ENCODE measurements around the gene C1orf122. TPM values are rescaled to one million over a fixed set of nuclear protein-coding genes. Genes with fewer than 3 reads are reported as not detected.

C1orf122 gene
- total RNA-seq, 1 experiment from 2014 or later, result 45.9 TPM

DNA sequence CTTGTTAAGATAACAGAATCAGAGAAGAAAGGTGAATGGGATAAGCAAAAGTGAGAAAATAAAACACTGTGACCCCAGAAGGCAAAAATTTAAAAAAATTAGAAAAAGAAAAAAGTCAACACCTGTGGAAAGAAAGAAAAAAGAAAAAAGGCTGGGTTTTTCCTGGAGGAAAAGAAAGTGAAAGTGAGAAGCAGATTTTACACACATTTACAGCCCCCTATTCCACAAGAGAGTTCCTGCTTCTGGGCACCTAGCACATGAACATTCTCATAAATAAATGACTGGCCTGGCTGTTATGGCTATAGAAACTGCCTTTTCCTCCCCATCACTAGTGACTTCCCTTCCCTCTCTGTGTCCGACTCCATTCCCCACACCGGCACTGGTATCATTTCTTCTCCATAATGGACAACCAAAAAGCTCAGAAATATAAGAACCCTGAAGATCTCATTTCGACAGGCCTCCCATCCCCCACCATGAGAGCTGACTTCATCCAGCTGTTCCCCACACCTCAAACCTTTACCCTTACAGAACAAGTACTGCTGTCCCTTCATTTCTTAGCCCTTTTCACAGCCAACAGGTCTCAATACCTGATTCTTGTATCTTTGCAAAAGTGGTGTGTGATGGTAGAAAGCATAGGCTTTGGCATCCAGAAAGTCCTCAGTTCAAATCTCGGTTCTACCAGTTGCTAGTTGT lies 39.2 kb downstream of the C1orf122 start:
- Mint-ChIP-seq H3K4me1 (no peaks in the 10 kb centered on the region), H3K36me3 (no peaks in the 10 kb centered on the region), H3K9me3 (no peaks in the 10 kb centered on the region), H3K27me3 (ENCODE audit: low read depth) (no peaks in the 10 kb centered on the region), H3K27ac (peak overlapping the region; percentile 24; the same call in 1 of the 2 replicates), H3K4me3 (no peak overlapping the region)
- ChIA-PET POLR2A (no interaction called here), CTCF (interaction anchor here (1.6 kb wide), 1 partner anchor 13 kb away, joined by 9 read pairs; the partner anchor contains the start of gene MTF1)
- TF ChIP-seq NFATC4 (CRISPR knock-in tag; IDR thresholded peaks at IDR 0.05), result no peak
- TF ChIP-seq ZNF232 (CRISPR knock-in tag; IDR thresholded peaks at IDR 0.05), result no peak
- TF ChIP-seq GABPB1 (CRISPR knock-in tag; IDR thresholded peaks at IDR 0.05), result no peak
- TF ChIP-seq, protein P1, sequence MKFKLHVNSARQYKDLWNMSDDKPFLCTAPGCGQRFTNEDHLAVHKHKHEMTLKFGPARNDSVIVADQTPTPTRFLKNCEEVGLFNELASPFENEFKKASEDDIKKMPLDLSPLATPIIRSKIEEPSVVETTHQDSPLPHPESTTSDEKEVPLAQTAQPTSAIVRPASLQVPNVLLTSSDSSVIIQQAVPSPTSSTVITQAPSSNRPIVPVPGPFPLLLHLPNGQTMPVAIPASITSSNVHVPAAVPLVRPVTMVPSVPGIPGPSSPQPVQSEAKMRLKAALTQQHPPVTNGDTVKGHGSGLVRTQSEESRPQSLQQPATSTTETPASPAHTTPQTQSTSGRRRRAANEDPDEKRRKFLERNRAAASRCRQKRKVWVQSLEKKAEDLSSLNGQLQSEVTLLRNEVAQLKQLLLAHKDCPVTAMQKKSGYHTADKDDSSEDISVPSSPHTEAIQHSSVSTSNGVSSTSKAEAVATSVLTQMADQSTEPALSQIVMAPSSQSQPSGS (CRISPR knock-in tag; IDR thresholded peaks at IDR 0.05; ENCODE audit: borderline replicate concordance, low read depth), result no peak
- no peak for TF ChIP-seq NR1H2 (CRISPR knock-in tag; IDR thresholded peaks at IDR 0.05)
- TF ChIP-seq MYBL2 (CRISPR knock-in tag; IDR thresholded peaks at IDR 0.05), result no peak
- TF ChIP-seq OVOL2 (CRISPR knock-in tag; IDR thresholded peaks at IDR 0.05; ENCODE audit: borderline replicate concordance), result no peak
- TF ChIP-seq, protein P2, sequence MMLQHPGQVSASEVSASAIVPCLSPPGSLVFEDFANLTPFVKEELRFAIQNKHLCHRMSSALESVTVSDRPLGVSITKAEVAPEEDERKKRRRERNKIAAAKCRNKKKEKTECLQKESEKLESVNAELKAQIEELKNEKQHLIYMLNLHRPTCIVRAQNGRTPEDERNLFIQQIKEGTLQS (CRISPR knock-in tag; conservative IDR thresholded peaks at IDR 0.05), result no peak
- no peak for TF ChIP-seq TEAD4 (CRISPR knock-in tag; IDR thresholded peaks at IDR 0.05)
- TF ChIP-seq PRRX2 (CRISPR knock-in tag; IDR thresholded peaks at IDR 0.05), result no peak
- no peak for TF ChIP-seq NFE2L1 (CRISPR knock-in tag; IDR thresholded peaks at IDR 0.05)
- no peak for TF ChIP-seq ZNF671 (CRISPR knock-in tag; IDR thresholded peaks at IDR 0.05)
- TF ChIP-seq, protein P3, sequence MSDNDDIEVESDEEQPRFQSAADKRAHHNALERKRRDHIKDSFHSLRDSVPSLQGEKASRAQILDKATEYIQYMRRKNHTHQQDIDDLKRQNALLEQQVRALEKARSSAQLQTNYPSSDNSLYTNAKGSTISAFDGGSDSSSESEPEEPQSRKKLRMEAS (CRISPR knock-in tag; IDR thresholded peaks at IDR 0.05), result no peak
- TF ChIP-seq KAT7 (CRISPR knock-in tag; IDR thresholded peaks at IDR 0.05; ENCODE audit: borderline replicate concordance), result no peak
- TF ChIP-seq, protein P4, sequence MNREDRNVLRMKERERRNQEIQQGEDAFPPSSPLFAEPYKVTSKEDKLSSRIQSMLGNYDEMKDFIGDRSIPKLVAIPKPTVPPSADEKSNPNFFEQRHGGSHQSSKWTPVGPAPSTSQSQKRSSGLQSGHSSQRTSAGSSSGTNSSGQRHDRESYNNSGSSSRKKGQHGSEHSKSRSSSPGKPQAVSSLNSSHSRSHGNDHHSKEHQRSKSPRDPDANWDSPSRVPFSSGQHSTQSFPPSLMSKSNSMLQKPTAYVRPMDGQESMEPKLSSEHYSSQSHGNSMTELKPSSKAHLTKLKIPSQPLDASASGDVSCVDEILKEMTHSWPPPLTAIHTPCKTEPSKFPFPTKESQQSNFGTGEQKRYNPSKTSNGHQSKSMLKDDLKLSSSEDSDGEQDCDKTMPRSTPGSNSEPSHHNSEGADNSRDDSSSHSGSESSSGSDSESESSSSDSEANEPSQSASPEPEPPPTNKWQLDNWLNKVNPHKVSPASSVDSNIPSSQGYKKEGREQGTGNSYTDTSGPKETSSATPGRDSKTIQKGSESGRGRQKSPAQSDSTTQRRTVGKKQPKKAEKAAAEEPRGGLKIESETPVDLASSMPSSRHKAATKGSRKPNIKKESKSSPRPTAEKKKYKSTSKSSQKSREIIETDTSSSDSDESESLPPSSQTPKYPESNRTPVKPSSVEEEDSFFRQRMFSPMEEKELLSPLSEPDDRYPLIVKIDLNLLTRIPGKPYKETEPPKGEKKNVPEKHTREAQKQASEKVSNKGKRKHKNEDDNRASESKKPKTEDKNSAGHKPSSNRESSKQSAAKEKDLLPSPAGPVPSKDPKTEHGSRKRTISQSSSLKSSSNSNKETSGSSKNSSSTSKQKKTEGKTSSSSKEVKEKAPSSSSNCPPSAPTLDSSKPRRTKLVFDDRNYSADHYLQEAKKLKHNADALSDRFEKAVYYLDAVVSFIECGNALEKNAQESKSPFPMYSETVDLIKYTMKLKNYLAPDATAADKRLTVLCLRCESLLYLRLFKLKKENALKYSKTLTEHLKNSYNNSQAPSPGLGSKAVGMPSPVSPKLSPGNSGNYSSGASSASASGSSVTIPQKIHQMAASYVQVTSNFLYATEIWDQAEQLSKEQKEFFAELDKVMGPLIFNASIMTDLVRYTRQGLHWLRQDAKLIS (CRISPR knock-in tag; IDR thresholded peaks at IDR 0.05; ENCODE audit: borderline replicate concordance), result no peak
- DNase-seq (ENCODE audit: low spot score), result no peak
- ATAC-seq, result no peak

DNA sequence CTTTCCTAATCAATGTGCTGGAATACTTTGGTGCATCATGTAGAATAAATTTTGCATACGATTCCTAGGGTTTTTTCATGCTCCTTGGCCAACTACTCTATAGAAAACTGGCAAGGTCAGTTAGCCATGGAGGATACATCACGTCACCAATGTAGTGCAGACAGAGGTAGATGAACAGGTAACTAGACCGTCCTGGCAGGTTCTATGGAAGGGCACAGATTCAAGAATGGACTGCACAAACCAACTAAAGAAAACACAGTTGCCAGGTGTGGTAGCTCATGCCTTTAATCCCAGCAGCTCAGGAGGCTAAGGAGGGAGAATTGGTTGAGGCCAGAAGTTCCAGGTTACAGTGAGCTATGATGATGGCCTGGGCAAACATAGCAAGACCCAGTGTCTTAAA lies 41.9 kb downstream of the C1orf122 start:
- Mint-ChIP-seq H3K9me3 (no peaks in the 10 kb centered on the region), H3K27me3 (ENCODE audit: low read depth) (no peaks in the 10 kb centered on the region), H3K36me3 (no peaks in the 10 kb centered on the region), H3K4me3 (no peak overlapping the region), H3K4me1 (no peaks in the 10 kb centered on the region), H3K27ac (no peak overlapping the region)
- no peak for ATAC-seq
- ChIA-PET CTCF (interaction anchor here (4.6 kb wide), 1 partner anchor 10 kb away, joined by 26 read pairs; the partner anchor contains the start of gene MTF1), POLR2A (no interaction called here)
- DNase-seq (ENCODE audit: low spot score), result no peak
- no peak for TF ChIP-seq ZNF396 (CRISPR knock-in tag; IDR thresholded peaks at IDR 0.05; ENCODE audit: borderline replicate concordance)
- no peak for TF ChIP-seq TCF7 (CRISPR knock-in tag; IDR thresholded peaks at IDR 0.05; ENCODE audit: low read depth)
- no peak for TF ChIP-seq NR1H2 (CRISPR knock-in tag; IDR thresholded peaks at IDR 0.05)
- TF ChIP-seq, protein P5, sequence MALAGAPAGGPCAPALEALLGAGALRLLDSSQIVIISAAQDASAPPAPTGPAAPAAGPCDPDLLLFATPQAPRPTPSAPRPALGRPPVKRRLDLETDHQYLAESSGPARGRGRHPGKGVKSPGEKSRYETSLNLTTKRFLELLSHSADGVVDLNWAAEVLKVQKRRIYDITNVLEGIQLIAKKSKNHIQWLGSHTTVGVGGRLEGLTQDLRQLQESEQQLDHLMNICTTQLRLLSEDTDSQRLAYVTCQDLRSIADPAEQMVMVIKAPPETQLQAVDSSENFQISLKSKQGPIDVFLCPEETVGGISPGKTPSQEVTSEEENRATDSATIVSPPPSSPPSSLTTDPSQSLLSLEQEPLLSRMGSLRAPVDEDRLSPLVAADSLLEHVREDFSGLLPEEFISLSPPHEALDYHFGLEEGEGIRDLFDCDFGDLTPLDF (CRISPR knock-in tag; IDR thresholded peaks at IDR 0.05), result no peak
- no peak for TF ChIP-seq FOXP1 (CRISPR knock-in tag; IDR thresholded peaks at IDR 0.05; ENCODE audit: borderline replicate concordance)

Measured in WTC11 (cell line).